CD14-positive monocyte (primary cell): ENCODE data around the gene TECPR2. TPM values are rescaled to one million over a fixed set of nuclear protein-coding genes. Genes with fewer than 3 reads are reported as not detected.

ENCODE experiments used
- DNase-seq, 3 donors: peaks; one replicate each; pipeline ENCODE4 v3.0.0-alpha.2; 2011 to 2022
- H2AFZ ChIP-seq: 2 replicates; pipeline ENCODE4 v1.6.0; 2012; ENCODE audit warnings: mild to moderate bottlenecking, low read depth, low read length, inconsistent platforms; ENCODE audit not compliant: insufficient read depth, poor library complexity, severe bottlenecking
- H3K27ac ChIP-seq, 2 donors: 1 replicate in 1 of 2; 2 replicates in 1 of 2; pipeline ENCODE4 v1.5.1; 2012 to 2013; ENCODE audit warnings: low read length in 2 of 2, control low read depth in 1 of 2, inconsistent platforms in 1 of 2, low read depth in 1 of 2, mild to moderate bottlenecking in 1 of 2
- H3K27me3 ChIP-seq, 2 donors: one replicate each; pipeline versions ENCODE4 v1.6.0 to v1.6.1; 2011 to 2013; ENCODE audit warnings: low read length in 2 of 2; ENCODE audit not compliant: control insufficient read depth in 2 of 2, insufficient read depth in 2 of 2
- H3K36me3 ChIP-seq, 2 donors: replicated peaks in 1 of 2; 1 replicate in 1 of 2; 2 replicates in 1 of 2; pipeline versions ENCODE4 v1.5.1 to v1.6.1; 2012 to 2013; ENCODE audit warnings: low read length in 2 of 2, control low read depth in 1 of 2, inconsistent platforms in 1 of 2, mild to moderate bottlenecking in 1 of 2; ENCODE audit not compliant: insufficient read depth in 2 of 2, control insufficient read depth in 1 of 2
- H3K4me1 ChIP-seq, 2 donors: 1 replicate in 1 of 2; 2 replicates in 1 of 2; pipeline versions ENCODE4 v1.5.1 to v1.6.1; 2012 to 2013; ENCODE audit warnings: low read length in 2 of 2, control low read depth in 1 of 2, inconsistent platforms in 1 of 2, mild to moderate bottlenecking in 1 of 2, moderate library complexity in 1 of 2; ENCODE audit not compliant: insufficient read depth in 2 of 2, control insufficient read depth in 1 of 2
- H3K4me2 ChIP-seq: replicated peaks from 2 replicates; pipeline ENCODE3; 2012; ENCODE audit warnings: low read length, moderate library complexity, mild to moderate bottlenecking; ENCODE audit not compliant: poor library complexity, severe bottlenecking; ENCODE audit errors: extremely low read depth
- H3K4me3 ChIP-seq, 3 experiments: fragments of 200-600 bp in 1 of 3; sonication (generic) in 1 of 3; replicated peaks in 1 of 3; 1 replicate in 2 of 3; 2 replicates in 1 of 3; pipeline ENCODE4 v1.5.1; 2011 to 2013; ENCODE audit warnings: low read length in 3 of 3, mild to moderate bottlenecking in 3 of 3, control low read depth in 2 of 3, low read depth in 2 of 3, inconsistent platforms in 1 of 3, moderate library complexity in 1 of 3
- H3K79me2 ChIP-seq: 2 replicates; pipeline ENCODE4 v1.6.0; 2012; ENCODE audit warnings: mild to moderate bottlenecking, control low read depth, inconsistent platforms, low read length, moderate library complexity; ENCODE audit not compliant: insufficient read depth
- H3K9ac ChIP-seq: 2 replicates; pipeline ENCODE4 v1.6.0; 2017; ENCODE audit warnings: low read length, mild to moderate bottlenecking; ENCODE audit not compliant: insufficient read depth, poor library complexity, severe bottlenecking
- H3K9me3 ChIP-seq, 2 donors: replicated peaks in 1 of 2; 1 replicate in 1 of 2; 2 replicates in 1 of 2; pipeline versions ENCODE4 v1.5.1 to v1.6.1; 2012 to 2013; ENCODE audit warnings: low read length in 2 of 2, control low read depth in 1 of 2; ENCODE audit not compliant: control insufficient read depth in 1 of 2, insufficient read depth in 1 of 2
- H4K20me1 ChIP-seq: 2 replicates; pipeline ENCODE4 v1.6.0; 2012; ENCODE audit warnings: mild to moderate bottlenecking, low read length, control low read depth, moderate library complexity; ENCODE audit not compliant: insufficient read depth
- H3K27ac Mint-ChIP-seq, 7 donors: one replicate each; pipeline ENCODE4 v1.8.0; 2020; ENCODE audit warnings: mild to moderate bottlenecking in 7 of 7, mixed read lengths in 7 of 7, moderate library complexity in 6 of 7, inconsistent platforms in 2 of 7
- H3K27me3 Mint-ChIP-seq, 3 donors: one replicate each; pipeline ENCODE4 v1.8.0; 2021 to 2022; ENCODE audit warnings: low read depth in 3 of 3, mild to moderate bottlenecking in 3 of 3, mixed read lengths in 3 of 3, moderate library complexity in 3 of 3, inconsistent platforms in 1 of 3
- H3K36me3 Mint-ChIP-seq, 2 donors: one replicate each; pipeline ENCODE4 v1.8.0; 2020; ENCODE audit warnings: mixed read lengths in 2 of 2, inconsistent platforms in 1 of 2, mild to moderate bottlenecking in 1 of 2
- H3K4me1 Mint-ChIP-seq: one replicate; pipeline ENCODE4 v1.8.0; 2020; ENCODE audit warnings: mild to moderate bottlenecking, mixed read lengths
- H3K4me3 Mint-ChIP-seq, 2 donors: one replicate each; pipeline ENCODE4 v1.8.0; 2020; ENCODE audit warnings: mild to moderate bottlenecking in 2 of 2, mixed read lengths in 2 of 2, moderate library complexity in 1 of 2
- H3K9me3 Mint-ChIP-seq, 7 donors: one replicate each; pipeline ENCODE4 v1.8.0; 2020 to 2022; ENCODE audit warnings: mixed read lengths in 7 of 7, mild to moderate bottlenecking in 6 of 7, moderate library complexity in 6 of 7, inconsistent platforms in 2 of 7
- WGBS: methylation state at CpG from one replicate; pipeline ENCODE4 v1.1.5; 2013; ENCODE audit warnings: missing lambda C conversion rate; ENCODE audit not compliant: insufficient coverage; 5-methylcytosine and 5-hydroxymethylcytosine counted together
- intact Hi-C, 2 donors: fragments of 100-400 bp; cut with micrococcal nuclease; formaldehyde crosslinking; loops; one replicate each; pipeline versions ENCODE4 v1.15.0 to v1.15.1; 2023
- polyA plus RNA-seq, 3 donors: library from polyadenylated mRNA; depleted of rRNA in 1 of 3; unstranded in 2 of 3; stranded (reverse) in 1 of 3; fragments of 300-500 nt in 2 of 3; fragments of >200 nt in 1 of 3; fragmentation: Illumina TruSeq in 2 of 3; gene quantifications; 1 replicate in 2 of 3; 2 replicates in 1 of 3; pipeline ENCODE4 v1.2.3, GENCODE V29; 2012 to 2021
- TF ChIP-seq, protein P1 (sequence below): fragments of 200-600 bp; IDR thresholded peaks from one replicate; pipeline ENCODE4 v1.8.0; 2022; ENCODE audit warnings: antibody characterized with exemption, mild to moderate bottlenecking

The TECPR2 gene
- polyA plus RNA-seq, 3 donors: 2.8 to 10.4 (median 6.4) TPM

GRCh38 chr14:102495491-102496330 lies 133.0 kb downstream of the TECPR2 start:
- no peaks in the 10 kb centered on the region for H3K9me3 Mint-ChIP-seq
- Histone ChIP-seq H4K20me1 (no peaks in the 10 kb centered on the region), H3K27ac (no peak overlapping the region), H3K4me1 (peaks cover 13 to 14% of the 10 kb centered on the region in 2 donors), H2AFZ (no peak overlapping the region), H3K27me3 (no peaks in the 10 kb centered on the region), H3K79me2 (no peaks in the 10 kb centered on the region), H3K9me3 (no peaks in the 10 kb centered on the region), H3K4me3 (no peak overlapping the region), H3K4me2 (no peak overlapping the region), H3K36me3 (peaks cover 32 to 36% of the 10 kb centered on the region in 2 donors), H3K9ac (no peak overlapping the region)
- no peak for DNase-seq
- TF ChIP-seq, protein P1, sequence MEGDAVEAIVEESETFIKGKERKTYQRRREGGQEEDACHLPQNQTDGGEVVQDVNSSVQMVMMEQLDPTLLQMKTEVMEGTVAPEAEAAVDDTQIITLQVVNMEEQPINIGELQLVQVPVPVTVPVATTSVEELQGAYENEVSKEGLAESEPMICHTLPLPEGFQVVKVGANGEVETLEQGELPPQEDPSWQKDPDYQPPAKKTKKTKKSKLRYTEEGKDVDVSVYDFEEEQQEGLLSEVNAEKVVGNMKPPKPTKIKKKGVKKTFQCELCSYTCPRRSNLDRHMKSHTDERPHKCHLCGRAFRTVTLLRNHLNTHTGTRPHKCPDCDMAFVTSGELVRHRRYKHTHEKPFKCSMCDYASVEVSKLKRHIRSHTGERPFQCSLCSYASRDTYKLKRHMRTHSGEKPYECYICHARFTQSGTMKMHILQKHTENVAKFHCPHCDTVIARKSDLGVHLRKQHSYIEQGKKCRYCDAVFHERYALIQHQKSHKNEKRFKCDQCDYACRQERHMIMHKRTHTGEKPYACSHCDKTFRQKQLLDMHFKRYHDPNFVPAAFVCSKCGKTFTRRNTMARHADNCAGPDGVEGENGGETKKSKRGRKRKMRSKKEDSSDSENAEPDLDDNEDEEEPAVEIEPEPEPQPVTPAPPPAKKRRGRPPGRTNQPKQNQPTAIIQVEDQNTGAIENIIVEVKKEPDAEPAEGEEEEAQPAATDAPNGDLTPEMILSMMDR: no peak
- H3K4me1 Mint-ChIP-seq: peaks cover 11% of the 10 kb centered on the region
- peak overlapping the region in 3 of 7 donors; percentile 13 to 53 (median 21) for H3K27ac Mint-ChIP-seq
- no peak overlapping the region for H3K4me3 Mint-ChIP-seq
- peaks cover 41 to 62% of the 10 kb centered on the region in 2 donors for H3K36me3 Mint-ChIP-seq
- WGBS: 98% methylated on average over 24 of the region's 26 CpGs
- H3K27me3 Mint-ChIP-seq: no peaks in the 10 kb centered on the region
- intact Hi-C loops: no loop called here

GRCh38 chr14:102496331-102496691 lies 133.6 kb downstream of the TECPR2 start:
- Histone ChIP-seq H2AFZ (no peak overlapping the region), H3K4me3 (no peak overlapping the region), H3K9ac (no peak overlapping the region), H3K9me3 (no peaks in the 10 kb centered on the region), H3K4me2 (no peak overlapping the region), H4K20me1 (no peaks in the 10 kb centered on the region), H3K27ac (no peak overlapping the region), H3K4me1 (peaks cover 15 to 18% of the 10 kb centered on the region in 2 donors), H3K36me3 (peaks cover 32 to 36% of the 10 kb centered on the region in 2 donors), H3K79me2 (no peaks in the 10 kb centered on the region), H3K27me3 (no peaks in the 10 kb centered on the region)
- Mint-ChIP-seq H3K27ac (peak overlapping the region in 3 of 7 donors; percentile 53 to 81 (median 61)), H3K4me1 (peaks cover 15% of the 10 kb centered on the region), H3K27me3 (peaks cover 0 to 1% (median 0%) of the 10 kb centered on the region in 3 donors), H3K4me3 (no peak overlapping the region), H3K9me3 (no peaks in the 10 kb centered on the region), H3K36me3 (peaks cover 42 to 68% of the 10 kb centered on the region in 2 donors)
- intact Hi-C loops: no loop called here
- TF ChIP-seq, protein P1: no peak
- 100% methylated on average over 11 of the region's 11 CpGs for WGBS
- no peak for DNase-seq
